Measurements from ENCODE around the gene PITPNC1. TPM values are rescaled to one million over a fixed set of nuclear protein-coding genes. Genes with fewer than 3 reads are reported as not detected.

Gene PITPNC1
- polyA plus RNA-seq, 1 experiment, result 9.1 TPM

DNA sequence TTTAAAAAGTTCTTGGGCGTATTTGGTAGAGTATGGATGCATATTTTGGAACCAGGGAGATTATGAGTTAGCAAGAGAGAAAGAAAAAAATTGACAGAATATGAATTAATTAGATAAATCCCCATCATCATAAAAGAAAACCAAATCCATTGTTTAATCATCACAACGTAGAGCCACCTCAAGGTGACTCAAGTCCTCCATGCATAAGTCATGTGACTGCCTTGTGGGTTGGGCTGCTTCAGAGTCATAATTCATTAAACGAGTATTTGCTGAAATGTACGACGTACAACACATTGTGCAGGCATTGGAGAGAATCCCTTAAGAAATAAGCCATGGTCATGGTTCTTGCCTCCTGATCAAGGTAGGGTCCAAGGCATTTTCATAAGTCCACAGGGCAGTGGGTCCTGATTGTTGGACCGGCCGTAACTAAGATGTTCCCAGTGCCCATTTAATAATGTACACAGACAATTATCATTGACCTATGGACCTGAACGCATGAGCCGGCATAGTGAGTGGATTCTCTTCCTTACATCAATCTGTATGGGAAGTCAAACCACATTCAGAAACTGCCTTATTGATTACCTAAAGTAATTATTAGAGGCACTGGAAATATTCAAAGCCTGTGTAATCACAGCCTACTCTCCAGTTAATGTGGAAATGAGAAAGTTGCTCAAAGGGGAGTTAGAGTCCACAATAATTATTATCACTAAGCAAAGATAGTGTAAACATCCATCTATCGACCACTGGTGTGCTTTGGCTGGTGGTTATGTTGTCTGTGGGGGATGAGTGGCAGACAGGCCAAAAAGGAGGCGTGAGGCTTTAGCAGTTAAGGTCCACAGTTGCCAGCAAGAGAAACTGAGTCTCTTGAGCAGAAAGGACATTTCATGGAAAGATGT lies 165.4 kb downstream of the PITPNC1 start:
- Histone ChIP-seq H3K9me3 (ENCODE audit: control insufficient read depth, insufficient read depth, low read length) (no peaks in the 10 kb centered on the region), H3K27ac (ENCODE audit: low read depth, low read length) (no peak overlapping the region), H3K27me3 (ENCODE audit: control insufficient read depth, insufficient read depth, low read length) (no peaks in the 10 kb centered on the region), H3K4me3 (ENCODE audit: low read depth, low read length) (no peak overlapping the region)
- TF ChIP-seq, protein P1, sequence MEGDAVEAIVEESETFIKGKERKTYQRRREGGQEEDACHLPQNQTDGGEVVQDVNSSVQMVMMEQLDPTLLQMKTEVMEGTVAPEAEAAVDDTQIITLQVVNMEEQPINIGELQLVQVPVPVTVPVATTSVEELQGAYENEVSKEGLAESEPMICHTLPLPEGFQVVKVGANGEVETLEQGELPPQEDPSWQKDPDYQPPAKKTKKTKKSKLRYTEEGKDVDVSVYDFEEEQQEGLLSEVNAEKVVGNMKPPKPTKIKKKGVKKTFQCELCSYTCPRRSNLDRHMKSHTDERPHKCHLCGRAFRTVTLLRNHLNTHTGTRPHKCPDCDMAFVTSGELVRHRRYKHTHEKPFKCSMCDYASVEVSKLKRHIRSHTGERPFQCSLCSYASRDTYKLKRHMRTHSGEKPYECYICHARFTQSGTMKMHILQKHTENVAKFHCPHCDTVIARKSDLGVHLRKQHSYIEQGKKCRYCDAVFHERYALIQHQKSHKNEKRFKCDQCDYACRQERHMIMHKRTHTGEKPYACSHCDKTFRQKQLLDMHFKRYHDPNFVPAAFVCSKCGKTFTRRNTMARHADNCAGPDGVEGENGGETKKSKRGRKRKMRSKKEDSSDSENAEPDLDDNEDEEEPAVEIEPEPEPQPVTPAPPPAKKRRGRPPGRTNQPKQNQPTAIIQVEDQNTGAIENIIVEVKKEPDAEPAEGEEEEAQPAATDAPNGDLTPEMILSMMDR (IDR thresholded peaks at IDR 0.05; ENCODE audit: low read depth, low read length), result no peak
- DNase-seq (ENCODE audit: low read depth, low spot score), result no peak
- ChIA-PET CTCF (no interaction called here), POLR2A (no interaction called here)

GRCh38 chr17:67544364-67544955 lies 167.4 kb downstream of the PITPNC1 start:
- Histone ChIP-seq H3K27me3 (ENCODE audit: control insufficient read depth, insufficient read depth, low read length) (no peaks in the 10 kb centered on the region), H3K9me3 (ENCODE audit: control insufficient read depth, insufficient read depth, low read length) (no peaks in the 10 kb centered on the region), H3K27ac (ENCODE audit: low read depth, low read length) (no peak overlapping the region), H3K4me3 (ENCODE audit: low read depth, low read length) (no peak overlapping the region)
- no peak for DNase-seq (ENCODE audit: low read depth, low spot score)
- CTCF ChIA-PET, result interaction anchor here (0.5 to 0.9 kb wide), 2 partner anchors 21 to 86 kb away, joined by 3 to 7 read pairs; no protein-coding TSS in a partner anchor
- TF ChIP-seq, protein P1 (IDR thresholded peaks at IDR 0.05; ENCODE audit: low read depth, low read length), result no peak
- POLR2A ChIA-PET, result no interaction called here

DNA sequence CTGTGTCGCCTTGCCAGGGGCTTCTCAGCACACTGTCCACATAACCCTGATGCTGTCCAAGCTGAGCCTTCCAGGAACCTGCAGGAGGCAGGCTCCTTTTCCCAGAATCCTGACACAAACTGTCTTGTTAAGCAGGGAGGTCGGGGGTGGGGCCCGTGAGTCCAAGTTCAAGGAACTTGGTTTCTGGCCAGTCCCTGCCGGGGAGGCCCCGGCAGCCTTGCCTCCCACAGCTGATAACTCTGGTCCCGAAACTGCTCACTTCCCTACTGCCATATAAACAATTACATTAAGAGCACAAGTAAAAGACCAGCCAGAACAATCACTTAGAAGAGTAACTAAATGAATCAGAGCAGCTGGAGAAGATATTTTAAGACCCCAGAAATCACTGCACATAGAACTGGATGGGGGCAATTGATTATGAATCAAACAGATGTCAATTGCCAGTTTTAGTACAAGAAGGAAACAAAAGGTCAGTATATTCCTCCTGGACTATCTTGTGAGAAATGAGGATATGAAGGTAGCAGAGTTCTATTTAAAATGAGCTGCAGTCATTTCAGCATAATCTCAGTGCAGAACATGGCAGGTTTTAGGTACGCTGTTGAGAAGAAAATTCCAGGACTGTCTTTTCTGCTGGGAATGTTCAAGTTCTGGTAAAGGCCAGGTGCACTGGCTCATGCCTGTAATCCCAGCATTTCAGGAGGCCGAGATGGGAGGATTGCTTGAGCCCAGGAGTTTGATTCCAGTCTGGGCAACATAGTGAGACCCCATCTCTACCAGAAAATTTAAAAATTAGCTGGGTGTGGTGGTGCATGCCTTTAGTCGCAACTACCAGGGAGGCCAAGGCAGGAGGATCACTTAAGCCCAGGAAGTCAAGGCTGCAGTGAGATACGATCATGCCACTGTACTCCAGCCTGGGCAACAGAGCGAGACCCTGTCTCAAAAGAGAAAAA lies 169.8 kb downstream of the PITPNC1 start:
- no peak for DNase-seq (ENCODE audit: low read depth, low spot score)
- ChIA-PET CTCF (no interaction called here), POLR2A (interaction anchor here (0.5 to 0.7 kb wide), 3 partner anchors 34 to 85 kb away, joined by 3 read pairs; no protein-coding TSS in a partner anchor)
- no peak overlapping the region for H3K4me3 ChIP-seq (ENCODE audit: low read depth, low read length)
- no peaks in the 10 kb centered on the region for H3K27me3 ChIP-seq (ENCODE audit: control insufficient read depth, insufficient read depth, low read length)
- H3K9me3 ChIP-seq (ENCODE audit: control insufficient read depth, insufficient read depth, low read length), result no peaks in the 10 kb centered on the region
- TF ChIP-seq, protein P1 (IDR thresholded peaks at IDR 0.05; ENCODE audit: low read depth, low read length), result peak; percentile 34
- H3K27ac ChIP-seq (ENCODE audit: low read depth, low read length), result no peak overlapping the region

DNA sequence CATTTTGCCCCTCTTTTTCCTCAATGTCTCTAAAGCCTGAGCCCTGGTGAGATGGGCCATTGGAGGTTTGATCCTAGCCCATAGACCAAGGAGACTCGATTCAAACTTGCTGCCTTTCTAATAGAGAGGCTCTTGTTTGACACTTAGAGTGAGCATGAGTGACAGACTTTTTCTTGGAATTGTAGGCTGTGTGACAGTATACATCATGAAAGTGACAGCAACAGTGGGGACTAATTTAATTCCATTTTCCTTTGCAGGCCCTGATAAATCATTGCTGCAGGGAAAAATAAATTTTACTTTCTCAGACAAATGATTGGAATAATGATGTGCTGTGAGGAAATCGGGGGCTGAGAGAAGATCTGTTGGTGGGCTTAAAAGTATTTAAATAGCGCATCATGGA lies 171.6 kb downstream of the PITPNC1 start:
- ChIA-PET POLR2A (no interaction called here), CTCF (interaction anchor here (1.1 kb wide), 1 partner anchor 176 kb away, joined by 3 read pairs; no protein-coding TSS in a partner anchor)
- no peaks in the 10 kb centered on the region for H3K9me3 ChIP-seq (ENCODE audit: control insufficient read depth, insufficient read depth, low read length)
- H3K4me3 ChIP-seq (ENCODE audit: low read depth, low read length), result no peak overlapping the region
- TF ChIP-seq, protein P1 (IDR thresholded peaks at IDR 0.05; ENCODE audit: low read depth, low read length), result no peak
- no peak for DNase-seq (ENCODE audit: low read depth, low spot score)
- H3K27ac ChIP-seq (ENCODE audit: low read depth, low read length), result no peak overlapping the region
- no peaks in the 10 kb centered on the region for H3K27me3 ChIP-seq (ENCODE audit: control insufficient read depth, insufficient read depth, low read length)
